ENCODE results near the gene BOLA1. TPM values are rescaled to one million over a fixed set of nuclear protein-coding genes. Genes with fewer than 3 reads are reported as not detected.
"Not testable (repeated sequence)": the region's sequence is repeated elsewhere in the genome, so short reads cannot be mapped to it uniquely, and the experiment has no call there.

Gene BOLA1
- total RNA-seq, 1 donor from 2014 or later = 11.0 TPM

DNA sequence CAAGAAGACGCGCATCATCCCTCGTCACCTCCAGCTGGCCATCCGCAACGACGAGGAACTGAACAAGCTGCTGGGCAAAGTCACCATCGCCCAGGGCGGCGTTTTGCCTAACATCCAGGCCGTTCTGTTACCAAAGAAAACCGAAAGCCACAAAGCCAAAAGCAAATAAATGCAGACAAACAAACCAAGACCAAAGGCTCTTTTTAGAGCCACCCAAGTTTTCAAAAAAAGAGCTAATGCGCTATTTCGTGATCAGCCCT is 12.2 kb upstream of the BOLA1 start:
- not testable (repeated sequence) for DNase-seq (ENCODE audit: low read depth)

- peak; percentile 99 for DNase-seq (ENCODE audit: low read depth)
Measured at GRCh38 chr1:149887456-149888246, 11.7 kb upstream of the BOLA1 start.

DNA sequence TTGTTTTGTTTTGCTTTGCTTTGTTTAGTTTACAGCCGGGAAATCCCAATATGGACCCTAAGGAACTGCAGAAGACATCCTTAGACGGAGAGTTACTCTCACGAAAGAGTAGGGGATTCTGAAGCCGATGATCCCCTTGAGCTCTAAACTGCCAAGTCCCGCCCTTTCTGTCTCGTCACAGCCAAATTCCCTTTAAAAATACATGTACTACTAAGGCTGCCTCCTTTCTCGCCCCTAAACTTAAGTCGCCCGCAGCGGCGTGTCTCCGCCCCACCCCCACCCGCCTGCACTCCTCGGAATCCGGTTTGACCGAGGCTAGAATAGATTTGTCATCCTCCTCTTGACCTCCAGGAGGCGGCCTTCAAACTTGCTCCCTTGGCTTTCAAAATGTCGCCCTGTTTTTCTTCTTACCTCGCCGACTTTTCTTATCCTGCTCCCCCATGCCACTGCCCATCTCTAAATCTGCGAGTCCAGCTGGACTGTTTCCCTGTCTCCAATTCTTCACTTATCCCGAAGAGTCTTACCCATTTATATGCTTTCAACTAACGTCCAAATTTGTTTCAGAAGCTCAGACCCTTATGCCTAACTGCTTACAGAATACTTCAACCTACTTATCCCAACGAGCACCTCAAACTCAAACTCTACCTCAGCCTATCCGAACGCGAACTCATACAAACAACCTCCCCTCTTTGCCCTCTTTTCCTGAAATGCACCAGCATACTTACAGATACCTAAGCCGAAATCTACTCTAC is 10.9 kb upstream of the BOLA1 start:
- peak; percentile 81 for DNase-seq (ENCODE audit: low read depth)

DNA sequence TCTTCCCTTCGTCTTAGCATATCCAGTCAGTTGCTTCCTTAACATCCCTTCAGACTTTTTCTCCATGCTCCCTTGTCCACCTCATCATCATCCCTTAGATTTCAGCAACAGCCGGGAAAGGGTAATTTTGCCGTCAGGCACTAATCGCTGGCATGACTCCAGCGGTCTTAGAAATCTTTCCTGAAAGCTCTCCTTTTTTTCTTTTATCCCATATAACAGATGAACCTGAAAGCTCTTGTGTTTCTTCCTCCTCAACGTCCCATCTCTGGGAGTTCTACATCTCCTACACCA is 10.4 kb upstream of the BOLA1 start:
- DNase-seq (ENCODE audit: low read depth) = no peak

DNA sequence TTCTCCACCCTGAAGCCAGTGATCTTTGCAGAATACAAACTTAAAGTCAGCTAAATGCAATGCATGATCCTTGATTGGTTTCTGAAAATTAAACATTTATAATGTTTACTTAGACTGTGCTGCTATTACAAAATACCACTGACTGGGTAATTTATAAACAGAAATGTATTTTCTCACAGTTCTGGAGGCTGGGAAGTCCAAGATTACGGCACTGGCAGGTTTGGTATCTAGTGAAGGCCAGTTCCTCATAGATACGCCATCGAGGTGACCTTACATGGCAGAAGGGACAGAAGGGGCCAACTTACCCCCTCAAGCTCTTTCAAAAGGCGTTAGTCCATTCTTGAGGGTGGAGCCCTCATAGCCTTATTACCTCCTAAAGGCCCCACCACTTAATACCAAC is 2.8 kb upstream of the BOLA1 start:
- no peak for DNase-seq (ENCODE audit: low read depth)

DNA sequence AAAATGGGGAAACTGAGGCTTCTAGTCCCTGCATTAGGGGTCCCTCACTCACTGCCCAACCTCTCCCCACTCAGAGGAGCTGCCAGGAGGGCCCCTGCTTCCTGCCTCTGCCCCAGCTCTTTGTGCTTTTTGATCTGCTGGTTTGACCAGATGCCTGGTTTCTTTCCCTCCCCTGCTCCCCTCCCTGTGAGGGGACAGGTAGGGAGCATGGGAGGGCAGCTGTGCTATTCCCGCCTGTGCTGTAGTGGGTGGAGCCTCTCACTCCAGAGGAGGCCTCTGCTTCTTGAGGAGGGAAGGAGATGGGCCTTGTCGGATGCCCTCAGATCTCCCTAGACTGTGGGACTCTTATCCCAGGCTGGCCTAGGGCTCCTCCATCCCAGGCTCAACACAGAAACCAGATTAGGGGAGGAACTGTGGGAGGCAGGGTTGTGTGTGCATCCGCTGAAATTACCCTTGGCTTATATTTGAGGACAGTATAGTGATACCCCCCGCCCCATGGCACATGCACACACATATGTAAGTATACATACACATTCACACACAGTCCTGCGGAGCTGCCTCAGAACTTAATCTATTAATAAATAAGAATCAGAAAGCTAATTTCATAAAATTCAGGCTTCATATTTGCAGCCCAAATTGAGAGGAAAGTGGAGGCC is 4.6 kb downstream of the BOLA1 start:
- DNase-seq (ENCODE audit: low read depth) = no peak

GRCh38 chr1:149906570-149907075 is 7.3 kb downstream of the BOLA1 start:
- no peak for DNase-seq (ENCODE audit: low read depth)

GRCh38 chr1:149914545-149914944 is 15.2 kb downstream of the BOLA1 start:
- DNase-seq (ENCODE audit: low read depth) = no peak

- DNase-seq (ENCODE audit: low read depth) = peak; percentile 32
Measured at GRCh38 chr1:149915429-149916192, 16.2 kb downstream of the BOLA1 start.

- no peak for DNase-seq (ENCODE audit: low read depth)
Measured at GRCh38 chr1:149916193-149916897, 17.0 kb downstream of the BOLA1 start.

GRCh38 chr1:149916898-149917252 is 17.5 kb downstream of the BOLA1 start:
- no peak for DNase-seq (ENCODE audit: low read depth)

GRCh38 chr1:149917571-149918144 is 18.3 kb downstream of the BOLA1 start, which contains the start of gene SV2A:
SV2A (minus strand) TSS chr1:149917844; CDS start chr1:149913840, 4,004 bp downstream.
- no peak for DNase-seq (ENCODE audit: low read depth)

DNA sequence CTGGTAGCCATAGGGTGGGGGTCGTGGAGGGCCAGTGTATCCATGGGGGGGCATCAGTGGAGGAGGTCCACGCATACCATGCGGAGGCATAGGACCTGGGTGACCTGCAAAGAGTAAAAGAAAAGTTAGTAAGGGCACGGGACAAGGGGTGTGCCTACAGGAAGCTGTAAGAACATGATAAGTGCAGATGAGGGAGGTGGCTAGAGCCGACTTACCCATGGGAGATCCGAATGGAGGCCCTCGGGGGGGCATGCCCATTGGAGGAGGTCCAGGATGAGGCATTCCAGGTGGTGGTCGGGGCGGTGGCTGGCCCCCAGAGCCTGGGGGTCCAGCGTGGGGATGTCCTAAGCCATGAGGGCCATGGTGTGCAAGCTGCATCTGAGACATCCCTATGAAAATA is 24.3 kb downstream of the BOLA1 start:
- no peak for DNase-seq (ENCODE audit: low read depth)

- DNase-seq (ENCODE audit: low read depth) = no peak
Measured at GRCh38 chr1:149925345-149925744, 26.0 kb downstream of the BOLA1 start.

GRCh38 chr1:149925751-149926150 is 26.4 kb downstream of the BOLA1 start:
- DNase-seq (ENCODE audit: low read depth) = no peak

GRCh38 chr1:149926296-149926695 is 26.9 kb downstream of the BOLA1 start:
- no peak for DNase-seq (ENCODE audit: low read depth)

- peak; percentile 44 for DNase-seq (ENCODE audit: low read depth)
Measured at GRCh38 chr1:149927056-149927562, 27.7 kb downstream of the BOLA1 start.

DNA sequence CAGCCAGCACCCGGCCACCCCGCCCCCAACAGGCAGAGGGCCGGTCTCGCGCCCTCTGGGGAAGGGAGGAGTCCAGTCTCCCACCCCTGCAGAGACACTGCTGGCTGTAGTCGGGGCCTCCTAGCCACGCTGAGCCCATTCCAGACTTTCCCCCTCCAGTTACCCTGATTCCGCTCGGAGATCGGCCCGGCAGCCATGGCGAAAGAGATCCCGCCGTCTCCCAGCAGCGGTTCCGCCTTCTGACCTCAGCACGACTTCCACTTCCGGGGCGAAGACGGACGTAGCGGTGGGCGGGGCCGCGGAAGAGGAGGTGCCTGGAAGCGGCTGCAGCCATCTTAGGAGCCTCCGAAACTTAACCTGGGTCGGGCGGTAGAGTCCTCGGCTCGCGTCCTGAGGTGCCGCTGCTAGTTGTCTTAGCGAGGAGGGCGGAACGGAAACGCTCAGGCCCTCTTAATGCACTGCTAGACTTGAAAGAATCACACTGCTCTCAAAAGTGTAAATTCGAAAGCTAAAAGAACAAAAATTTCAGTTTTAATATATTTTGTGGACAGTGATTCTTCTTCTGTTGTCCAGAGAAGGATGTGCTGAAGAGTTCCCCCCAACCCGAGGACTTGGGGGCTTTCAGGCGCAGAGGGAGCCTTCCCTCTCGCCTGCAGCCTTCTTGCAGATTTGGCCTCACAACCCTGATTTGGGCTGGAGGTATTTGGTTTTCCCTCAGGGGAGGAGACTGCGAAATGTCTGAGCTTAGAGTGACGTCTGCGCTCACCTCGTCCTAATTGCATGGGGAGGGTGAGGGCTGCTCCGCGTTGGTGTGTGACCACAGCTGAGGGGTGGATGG is 28.4 kb downstream of the BOLA1 start, which contains the start of gene SF3B4:
SF3B4 (minus strand) TSS at position 241 of the 838 bp plus-strand sequence; CDS start at position 197, 44 bp downstream.
- DNase-seq (ENCODE audit: low read depth) = peak; percentile 87

DNA sequence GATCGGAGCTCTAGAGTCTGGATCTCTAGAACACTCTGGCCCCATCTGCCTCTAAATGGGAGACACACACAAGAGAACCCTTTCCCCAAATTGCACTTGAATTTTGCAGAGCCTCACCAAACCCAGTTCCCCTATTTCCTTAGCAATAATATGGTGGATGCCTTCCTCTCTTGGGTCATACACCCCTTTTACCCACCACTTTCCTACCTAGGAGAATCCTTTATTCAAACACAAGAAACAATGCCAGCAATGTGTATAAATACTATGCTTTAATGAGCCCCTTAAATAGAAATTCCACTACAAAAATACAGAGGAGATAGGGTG is 29.0 kb downstream of the BOLA1 start:
- DNase-seq (ENCODE audit: low read depth) = no peak

DNA sequence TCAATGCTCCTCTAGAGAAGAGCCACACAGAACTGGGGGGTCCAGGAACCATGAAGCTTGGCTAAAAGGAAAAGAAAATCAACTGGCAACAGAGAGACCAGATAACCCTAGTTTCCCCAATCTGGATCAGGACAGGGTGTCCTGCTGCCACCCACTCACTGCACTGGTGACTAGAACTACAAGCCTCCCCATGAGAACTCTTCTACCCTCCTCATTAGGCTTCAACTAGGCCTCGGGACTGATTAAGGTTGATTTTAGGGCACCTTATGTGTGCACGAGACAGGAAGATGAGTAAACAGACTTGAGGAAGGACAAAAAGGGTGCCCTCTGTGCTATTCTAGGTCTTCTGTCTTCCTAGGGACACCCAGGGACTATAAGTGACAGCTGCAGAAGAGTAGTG is 30.5 kb downstream of the BOLA1 start:
- DNase-seq (ENCODE audit: low read depth) = no peak

Data from renal cortical epithelial cell (primary cell).